GM12892 (cell line): ENCODE results near the gene PELI1.

Source experiments
- POLR2A ChIP-seq: IDR thresholded peaks from 2 replicates; pipeline ENCODE4 v1.6.1; 2011; ENCODE audit warnings: low read depth, low read length, control low read depth
- POLR2AphosphoS5 ChIP-seq: IDR thresholded peaks from 2 replicates; pipeline ENCODE4 v1.6.1; 2011; ENCODE audit warnings: low read depth, low read length, control low read depth

DNA sequence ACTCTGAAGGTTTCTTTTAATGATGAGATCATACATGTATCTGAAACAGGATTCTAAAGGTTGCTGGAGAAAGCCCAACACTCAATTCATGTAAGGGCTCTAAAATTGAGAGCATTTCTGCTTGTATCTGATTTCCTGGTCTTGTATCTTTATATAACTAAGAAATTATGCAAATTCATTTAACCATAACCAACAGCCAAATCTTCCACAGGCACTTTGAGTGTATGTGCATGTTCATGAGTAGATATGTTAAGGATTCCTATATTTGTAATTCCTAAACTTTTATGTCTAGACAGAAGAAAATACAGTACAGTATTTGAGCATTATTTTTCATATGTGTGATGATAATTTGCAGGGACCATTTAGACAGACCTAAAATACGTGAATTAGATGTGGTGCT is 20.4 kb upstream of the PELI1 start:
- TF ChIP-seq POLR2A (no peak), POLR2AphosphoS5 (no peak)
